Calu3 (cell line): Measurements from ENCODE around the gene RSPO1. TPM values are rescaled to one million over a fixed set of nuclear protein-coding genes. Genes with fewer than 3 reads are reported as not detected.

Experiments
- BruUV-seq: library from RNA; stranded (reverse); fragments of 400-500 nt; replicated peaks from 2 replicates; lab custom pipeline; 2021; lab: Mats Ljungman, UMichigan
- CTCF ChIA-PET: fragments of 300-600 bp; sonication (Branson Sonifier 250); formaldehyde crosslinking; loops from one replicate; lab custom pipeline; 2022; ENCODE audit warnings: antibody characterized with exemption; lab: Charles Lee
- DNase-seq: peaks from one replicate; pipeline ENCODE4 v3.0.0; 2022
- H3K27ac Mint-ChIP-seq: one replicate; pipeline ENCODE4 v1.8.0; 2022; ENCODE audit warnings: mixed read lengths; ENCODE audit not compliant: unreplicated experiment
- H3K27me3 Mint-ChIP-seq: one replicate; pipeline ENCODE4 v1.8.0; 2022; ENCODE audit warnings: mixed read lengths; ENCODE audit not compliant: unreplicated experiment
- H3K36me3 Mint-ChIP-seq: one replicate; pipeline ENCODE4 v1.8.0; 2022; ENCODE audit warnings: mild to moderate bottlenecking, moderate library complexity, mixed read lengths; ENCODE audit not compliant: insufficient read depth, unreplicated experiment
- H3K4me1 Mint-ChIP-seq: one replicate; pipeline ENCODE4 v1.8.0; 2022; ENCODE audit warnings: mild to moderate bottlenecking, low read depth, mixed read lengths; ENCODE audit not compliant: unreplicated experiment
- H3K4me3 Mint-ChIP-seq: one replicate; pipeline ENCODE4 v1.8.0; 2022; ENCODE audit warnings: mild to moderate bottlenecking, low read depth, moderate library complexity, mixed read lengths; ENCODE audit not compliant: unreplicated experiment
- H3K9me3 Mint-ChIP-seq: one replicate; pipeline ENCODE4 v1.8.0; 2022; ENCODE audit warnings: low read depth, mixed read lengths; ENCODE audit not compliant: unreplicated experiment
- CTCF ChIP-seq: fragments of 200-600 bp; IDR thresholded peaks from one replicate; pipeline ENCODE4 v1.8.0; 2022; ENCODE audit warnings: antibody characterized with exemption; ENCODE audit not compliant: unreplicated experiment
- intact Hi-C: fragments of 100-400 bp; cut with micrococcal nuclease; formaldehyde crosslinking; loops from one replicate; pipeline ENCODE4 v1.10.0; 2022; ENCODE audit not compliant: unreplicated experiment
- total RNA-seq: library from RNA; stranded (reverse); gene quantifications from 2 replicates; pipeline ENCODE4 v1.2.3, GENCODE V29; 2022

The RSPO1 gene
- total RNA-seq, 1 experiment from 2014 or later = not detected

- Mint-ChIP-seq H3K4me3 (no peak overlapping the region), H3K36me3 (no peaks in the 10 kb centered on the region), H3K27me3 (peaks cover 35% of the 10 kb centered on the region), H3K4me1 (no peaks in the 10 kb centered on the region), H3K9me3 (no peaks in the 10 kb centered on the region), H3K27ac (no peak overlapping the region)
- BruUV-seq = no TSS peak
- DNase-seq = no peak
- TF ChIP-seq CTCF = no peak
- CTCF ChIA-PET = no interaction called here
- intact Hi-C loops = no loop called here
Observed at GRCh38 chr1:37666241-37666867, 31.7 kb upstream of the RSPO1 start.

- TF ChIP-seq CTCF = no peak
- peaks cover 63% of the 10 kb centered on the region for H3K27me3 Mint-ChIP-seq
- CTCF ChIA-PET = no interaction called here
- H3K4me3 Mint-ChIP-seq = no peak overlapping the region
- no peak for DNase-seq
- H3K9me3 Mint-ChIP-seq = no peaks in the 10 kb centered on the region
- no peak overlapping the region for H3K27ac Mint-ChIP-seq
- no peaks in the 10 kb centered on the region for H3K4me1 Mint-ChIP-seq
- peaks cover 5% of the 10 kb centered on the region for H3K36me3 Mint-ChIP-seq
- no TSS peak for BruUV-seq
- intact Hi-C loops = no loop called here
Observed at GRCh38 chr1:37663426-37664000, 28.8 kb upstream of the RSPO1 start.

GRCh38 chr1:37662031-37662755 lies 27.5 kb upstream of the RSPO1 start:
- intact Hi-C loops = no loop called here
- Mint-ChIP-seq H3K9me3 (no peaks in the 10 kb centered on the region), H3K27me3 (peaks cover 76% of the 10 kb centered on the region), H3K4me1 (no peaks in the 10 kb centered on the region), H3K27ac (no peak overlapping the region), H3K36me3 (peaks cover 5% of the 10 kb centered on the region), H3K4me3 (no peak overlapping the region)
- BruUV-seq = no TSS peak
- TF ChIP-seq CTCF = no peak
- CTCF ChIA-PET = no interaction called here
- no peak for DNase-seq

GRCh38 chr1:37661401-37661800 lies 26.7 kb upstream of the RSPO1 start:
- CTCF ChIA-PET = no interaction called here
- no peak overlapping the region for H3K27ac Mint-ChIP-seq
- no TSS peak for BruUV-seq
- H3K9me3 Mint-ChIP-seq = no peaks in the 10 kb centered on the region
- H3K4me3 Mint-ChIP-seq = no peak overlapping the region
- H3K27me3 Mint-ChIP-seq = peaks cover 84% of the 10 kb centered on the region
- intact Hi-C loops = no loop called here
- peaks cover 5% of the 10 kb centered on the region for H3K36me3 Mint-ChIP-seq
- H3K4me1 Mint-ChIP-seq = no peaks in the 10 kb centered on the region
- DNase-seq = no peak
- no peak for TF ChIP-seq CTCF
